Measurements from ENCODE around the gene COL1A2.

COL1A2 gene

DNA sequence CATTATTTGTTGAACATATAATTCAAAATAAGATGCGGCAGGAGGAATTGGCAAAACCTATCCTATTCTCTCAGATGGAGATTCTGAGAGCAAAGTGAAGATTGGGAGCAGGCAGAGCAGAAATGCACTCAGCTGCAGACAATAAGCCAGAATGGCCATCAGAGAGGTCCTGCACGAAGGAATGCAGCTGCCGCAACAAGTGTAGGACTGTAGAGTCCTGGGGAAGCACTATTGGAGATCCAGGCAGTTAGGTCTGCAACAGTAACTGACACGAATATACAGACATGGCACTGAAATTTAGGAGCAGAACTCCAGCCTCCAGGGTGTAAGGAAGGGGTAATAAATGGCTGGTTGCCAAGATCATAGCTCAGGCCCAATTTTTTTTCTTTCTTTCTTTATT is 10.4 kb upstream of the COL1A2 start:
- DNase-seq, result no peak

DNA sequence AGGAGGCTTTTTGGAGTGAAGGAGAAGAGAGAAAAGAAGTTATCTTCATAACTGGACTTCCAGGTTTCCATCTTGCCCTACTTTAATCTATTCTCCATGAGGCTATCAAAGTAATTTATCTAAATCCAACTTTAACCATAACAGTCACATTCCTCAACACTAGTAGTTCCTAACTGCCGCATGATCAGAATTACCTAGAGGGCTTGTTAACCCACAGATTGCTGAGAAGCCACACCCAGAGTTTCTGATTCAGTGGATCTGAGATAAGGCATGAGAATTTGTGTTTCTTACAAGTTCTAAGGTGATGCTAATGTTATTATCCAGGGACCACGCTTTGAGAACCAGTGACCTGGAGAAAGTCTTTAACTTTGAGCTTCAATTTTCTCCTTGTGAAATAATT is 8.3 kb upstream of the COL1A2 start:
- no peak for DNase-seq

- DNase-seq, result no peak
These were observed 6.2 kb upstream of the COL1A2 start for GRCh38 chr7:94388540-94388939.

DNA sequence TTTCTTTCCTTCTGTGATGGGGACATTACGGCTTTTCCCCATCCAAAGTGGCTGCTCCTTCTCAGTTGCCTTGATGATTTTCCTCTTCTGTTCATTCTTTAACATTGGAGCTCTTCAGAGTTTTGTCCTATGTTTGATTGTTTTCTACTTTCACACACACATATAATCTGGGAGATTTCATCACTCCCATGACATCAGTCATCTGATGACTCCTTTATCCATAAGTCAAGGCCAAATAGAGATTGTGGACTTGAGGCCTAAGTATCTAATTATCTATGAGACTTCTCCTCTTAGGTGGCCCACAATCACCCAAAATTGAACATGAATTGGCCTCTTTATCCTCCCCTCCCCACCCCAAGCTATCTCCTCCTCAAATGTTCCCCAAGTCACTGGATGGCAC is 5.3 kb upstream of the COL1A2 start:
- DNase-seq, result no peak

DNA sequence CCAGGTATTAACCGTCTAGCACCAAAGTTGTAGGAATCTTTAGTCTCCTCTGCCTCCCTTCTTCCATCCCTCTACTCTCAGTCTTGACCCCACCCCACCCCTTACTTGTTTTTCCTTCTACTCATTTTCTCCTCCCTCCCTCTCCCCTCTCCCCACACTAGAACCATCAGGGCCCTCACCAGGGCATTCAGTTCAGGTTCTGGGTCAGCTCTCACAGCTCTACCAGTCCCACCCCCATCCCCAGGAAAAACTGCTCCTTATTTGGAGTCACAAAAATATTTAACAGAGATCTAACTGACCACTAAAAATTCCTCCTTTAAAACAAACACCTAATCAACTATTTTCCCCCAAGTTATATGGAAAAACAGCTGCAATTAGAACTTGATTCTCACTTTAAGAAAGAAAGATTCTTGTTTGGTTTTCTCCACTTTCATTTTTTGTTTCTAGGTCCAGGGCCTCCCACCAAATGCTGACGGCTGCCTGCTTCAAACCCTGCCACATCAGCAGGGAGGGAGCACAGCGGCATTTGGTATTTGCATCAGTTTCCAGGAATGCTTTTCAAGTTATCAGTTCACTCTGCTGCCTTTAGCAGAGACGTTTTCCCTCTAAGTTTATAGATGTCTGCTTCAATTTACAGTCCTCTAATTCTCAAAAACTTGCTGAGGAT is 2.8 kb upstream of the COL1A2 start:
- no peak for DNase-seq

DNA sequence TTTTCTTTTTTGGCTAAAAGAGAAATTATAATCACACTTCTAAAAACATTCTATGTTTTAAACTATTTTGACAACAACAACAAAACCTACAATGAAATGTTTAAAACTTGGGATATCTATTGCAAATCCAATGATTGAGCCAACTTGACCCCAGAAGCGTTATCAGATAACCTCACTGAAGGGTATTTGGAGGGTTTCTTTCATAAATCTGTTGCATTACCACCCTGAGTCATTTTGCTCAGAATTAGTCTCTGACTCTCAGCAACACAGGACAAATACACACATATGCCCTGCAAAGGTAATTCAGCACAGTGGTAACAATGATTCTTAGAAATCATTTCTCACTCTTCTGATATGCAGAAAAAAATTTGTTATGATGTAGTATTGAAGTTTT is 2.3 kb upstream of the COL1A2 start:
- no peak for DNase-seq

- DNase-seq, result no peak
These were observed 1.2 kb upstream of the COL1A2 start for GRCh38 chr7:94393246-94394108.

DNA sequence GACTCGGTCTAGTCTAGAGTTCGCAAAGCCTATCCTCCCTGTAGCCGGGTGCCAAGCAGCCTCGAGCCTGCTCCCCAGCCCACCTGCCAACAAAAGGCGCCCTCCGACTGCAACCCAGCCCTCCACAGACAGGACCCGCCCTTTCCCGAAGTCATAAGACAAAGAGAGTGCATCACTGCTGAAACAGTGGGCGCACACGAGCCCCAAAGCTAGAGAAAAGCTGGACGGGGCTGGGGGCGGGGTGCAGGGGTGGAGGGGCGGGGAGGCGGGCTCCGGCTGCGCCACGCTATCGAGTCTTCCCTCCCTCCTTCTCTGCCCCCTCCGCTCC is 622 bp upstream of the COL1A2 start:
- DNase-seq, result no peak

- DNase-seq, result peak; percentile 85
These were observed 694 bp downstream of the COL1A2 start for GRCh38 chr7:94395141-94396036.

DNA sequence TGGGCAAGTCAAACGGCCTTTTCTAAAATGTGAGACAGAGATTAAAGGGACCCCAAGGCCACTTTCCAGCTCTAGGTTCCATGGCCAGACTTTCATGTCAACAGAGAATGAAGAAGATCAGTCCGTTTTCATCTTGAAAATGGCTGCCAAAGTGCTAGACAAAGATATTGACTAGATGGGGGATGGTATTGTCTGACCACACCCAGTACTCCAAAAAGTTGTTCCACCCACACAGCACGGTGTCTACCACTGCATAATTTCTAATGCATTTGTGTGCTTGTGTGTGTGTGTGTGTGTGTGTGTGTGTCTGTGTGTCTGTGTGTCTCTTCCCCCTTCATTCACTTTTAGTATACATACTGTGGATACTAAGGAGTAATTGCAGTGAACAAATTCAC is 1.3 kb downstream of the COL1A2 start:
- no peak for DNase-seq

DNA sequence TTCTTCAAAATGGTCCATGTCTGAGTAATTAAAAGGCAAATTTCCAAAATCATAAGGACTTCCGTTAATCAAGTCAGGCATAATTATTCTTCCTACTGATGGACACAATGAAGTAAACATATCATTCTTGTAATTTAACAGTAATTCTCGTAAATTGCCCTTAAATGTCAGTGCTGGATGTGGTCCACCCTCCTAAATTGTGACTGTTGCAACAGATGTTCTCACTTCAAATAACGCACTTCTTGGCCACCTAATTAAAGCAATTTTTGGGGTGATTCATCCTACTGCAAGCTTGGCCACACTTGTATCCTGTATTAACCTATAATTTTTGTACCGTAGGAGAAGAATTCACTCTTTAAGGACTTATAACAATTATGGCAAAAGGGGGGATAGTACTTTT is 1.9 kb downstream of the COL1A2 start:
- peak; percentile 60 for DNase-seq

GRCh38 chr7:94397722-94398121 is 3.0 kb downstream of the COL1A2 start:
- DNase-seq, result no peak

DNA sequence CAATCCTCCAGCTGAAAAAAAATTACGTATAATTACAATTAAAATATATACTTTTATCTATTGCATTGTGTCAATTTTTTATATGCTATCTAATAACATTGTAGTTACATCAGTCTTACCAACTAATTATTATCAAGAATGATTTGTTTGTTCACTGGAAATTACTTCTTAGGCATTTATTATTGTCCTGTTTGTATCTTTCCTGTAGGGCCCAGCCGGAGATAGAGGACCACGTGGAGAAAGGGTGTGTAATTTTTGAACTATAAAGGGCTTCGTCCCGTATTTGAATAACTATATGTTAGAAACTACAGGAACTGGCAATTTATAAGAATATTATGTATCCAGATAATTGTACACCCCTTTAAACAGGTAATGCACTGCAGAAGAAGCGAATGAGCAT is 4.1 kb downstream of the COL1A2 start:
- no peak for DNase-seq

GRCh38 chr7:94400022-94400421 is 5.3 kb downstream of the COL1A2 start:
- DNase-seq, result no peak

DNA sequence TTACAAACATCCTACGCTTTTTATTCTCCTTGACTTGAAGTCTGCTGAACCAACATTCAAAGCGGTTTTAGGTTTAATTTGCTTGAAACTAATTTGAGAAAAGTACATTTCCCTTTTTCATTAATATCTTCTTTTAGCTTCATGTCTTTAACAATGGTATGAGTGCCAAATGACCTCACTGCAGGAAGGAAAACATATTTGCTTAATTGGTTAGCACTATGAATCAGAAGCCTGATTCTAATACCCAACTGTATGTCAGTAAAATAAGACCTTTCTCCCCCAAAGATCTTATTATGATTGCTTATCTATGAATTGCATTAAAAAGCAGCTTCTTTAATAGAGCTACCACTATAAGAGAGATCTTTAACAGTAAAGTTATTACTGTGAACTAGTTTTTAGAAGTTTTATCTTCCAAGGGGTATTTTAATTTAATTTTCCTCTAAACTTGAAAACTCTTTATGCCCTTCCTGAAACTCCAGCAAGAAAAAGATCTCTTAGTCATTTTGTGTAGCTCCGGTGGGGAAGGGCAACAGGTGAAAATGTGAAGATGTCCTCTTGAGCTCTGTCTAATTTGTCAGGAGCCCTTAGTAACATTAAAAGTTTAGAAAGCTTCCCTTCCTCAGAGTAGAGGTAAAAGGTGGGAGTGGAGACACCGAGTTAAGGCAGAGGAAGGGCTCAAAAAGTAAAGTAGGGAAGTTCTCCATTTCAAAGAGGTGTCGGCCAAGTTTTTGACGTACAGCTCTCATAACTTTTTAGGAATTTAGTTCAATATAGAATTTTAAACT is 6.1 kb downstream of the COL1A2 start:
- no peak for DNase-seq

DNA sequence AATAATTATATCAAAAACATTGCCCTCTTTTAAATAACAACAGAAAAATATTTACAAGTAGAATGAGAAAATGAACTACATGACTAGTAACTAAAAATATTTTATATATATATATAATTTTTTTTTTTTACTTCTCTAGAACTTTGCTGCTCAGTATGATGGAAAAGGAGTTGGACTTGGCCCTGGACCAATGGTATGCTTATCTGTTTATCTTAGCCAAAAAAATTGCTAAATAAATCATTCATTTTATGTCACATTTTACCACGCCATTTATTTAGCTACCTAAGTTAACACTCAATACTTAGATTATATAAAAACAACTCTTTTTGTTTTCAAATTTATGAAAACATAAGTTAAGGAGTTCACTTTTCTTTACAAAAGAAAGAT is 6.7 kb downstream of the COL1A2 start:
- DNase-seq, result no peak

DNA sequence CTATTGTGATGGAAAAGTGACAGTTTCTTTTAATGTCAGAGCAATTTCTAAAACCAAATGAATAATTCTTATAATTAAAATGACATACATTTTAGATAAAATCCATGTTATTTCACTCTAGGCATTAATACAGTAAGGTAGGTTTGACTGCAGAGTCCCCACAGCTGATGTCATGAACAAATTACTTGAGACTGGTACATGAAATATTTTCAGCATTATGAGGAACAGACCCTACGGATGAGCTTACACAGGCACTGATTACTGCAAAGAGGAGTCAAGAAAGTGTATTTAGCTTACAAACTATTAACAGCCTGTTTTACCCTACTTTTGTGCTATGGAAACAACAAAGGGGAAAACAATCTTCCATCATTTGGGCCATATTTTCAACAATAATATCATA is 8.9 kb downstream of the COL1A2 start:
- no peak for DNase-seq

- DNase-seq, result no peak
These were observed 10.8 kb downstream of the COL1A2 start for GRCh38 chr7:94405506-94405905.

DNA sequence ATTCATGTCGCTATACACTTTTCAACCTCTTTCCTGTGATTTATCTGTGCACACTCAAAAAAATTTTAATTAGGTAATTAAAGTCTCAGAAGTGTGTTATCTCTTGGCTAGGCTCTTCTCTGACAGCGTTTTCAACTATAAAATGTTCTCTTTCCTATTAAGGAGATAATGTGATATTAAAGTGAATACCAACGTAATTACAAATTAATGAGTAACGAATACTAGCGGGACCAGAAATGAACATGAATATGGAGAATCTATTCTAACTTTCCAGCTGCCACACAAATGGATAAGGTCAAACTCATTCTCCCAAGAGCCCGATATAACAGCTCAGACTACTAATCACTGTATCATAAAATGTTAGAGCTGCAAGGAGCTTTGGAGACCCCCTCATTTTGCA is 12.0 kb downstream of the COL1A2 start:
- DNase-seq, result no peak

DNA sequence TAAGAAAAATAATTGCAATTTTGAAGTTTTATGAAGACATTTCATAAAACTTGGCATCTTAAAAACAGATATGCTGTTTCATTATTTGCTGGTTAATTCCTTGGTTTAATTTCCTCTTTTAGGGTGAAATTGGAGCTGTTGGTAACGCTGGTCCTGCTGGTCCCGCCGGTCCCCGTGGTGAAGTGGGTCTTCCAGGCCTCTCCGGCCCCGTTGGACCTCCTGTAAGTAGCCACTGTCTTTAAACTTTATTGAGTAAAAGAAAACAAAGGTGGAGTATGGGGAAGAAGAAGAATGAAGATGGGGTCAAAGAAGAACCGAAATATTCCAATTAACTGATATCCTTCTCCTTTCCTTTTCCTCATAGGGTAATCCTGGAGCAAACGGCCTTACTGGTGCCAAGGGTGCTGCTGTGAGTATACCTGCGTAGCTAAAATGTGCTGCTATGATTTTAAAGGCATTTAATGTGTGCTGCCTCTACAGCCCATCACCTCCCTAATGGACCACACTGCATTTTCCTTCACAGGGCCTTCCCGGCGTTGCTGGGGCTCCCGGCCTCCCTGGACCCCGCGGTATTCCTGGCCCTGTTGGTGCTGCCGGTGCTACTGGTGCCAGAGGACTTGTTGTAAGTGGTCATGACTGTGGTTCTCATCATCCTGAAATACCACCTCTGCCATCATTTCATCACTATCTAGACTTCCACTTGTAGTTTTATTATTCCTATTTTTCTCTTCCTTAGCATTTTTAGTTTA is 14.7 kb downstream of the COL1A2 start:
- DNase-seq, result no peak

DNA sequence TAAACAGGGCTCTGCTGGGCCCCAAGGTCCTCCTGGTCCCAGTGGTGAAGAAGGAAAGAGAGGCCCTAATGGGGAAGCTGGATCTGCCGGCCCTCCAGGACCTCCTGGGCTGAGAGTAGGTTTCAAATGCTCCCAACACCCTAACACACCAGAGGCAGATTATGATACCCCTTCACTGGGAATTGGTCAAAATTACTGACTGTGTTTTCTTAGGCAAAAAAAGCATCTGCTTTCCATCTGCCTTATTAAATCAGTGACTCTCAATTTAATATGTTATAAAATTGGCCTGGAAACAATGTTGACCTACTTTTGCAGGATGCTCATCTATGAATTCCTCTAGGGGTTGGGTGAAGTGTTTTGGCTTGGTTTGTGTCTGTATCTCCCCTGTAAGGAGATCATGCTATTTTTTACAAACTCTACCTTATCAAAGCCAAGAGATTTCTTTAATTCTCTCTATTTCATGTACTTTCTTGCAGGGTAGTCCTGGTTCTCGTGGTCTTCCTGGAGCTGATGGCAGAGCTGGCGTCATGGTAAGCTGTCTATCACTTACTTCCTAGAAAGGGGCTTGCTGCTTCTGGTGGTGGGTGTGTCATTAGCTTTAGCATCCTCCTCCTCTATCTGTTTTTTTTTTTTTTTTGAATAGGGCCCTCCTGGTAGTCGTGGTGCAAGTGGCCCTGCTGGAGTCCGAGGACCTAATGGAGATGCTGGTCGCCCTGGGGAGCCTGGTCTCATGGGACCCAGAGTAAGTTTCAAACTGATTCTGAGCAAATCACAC is 15.9 kb downstream of the COL1A2 start:
- no peak for DNase-seq

GRCh38 chr7:94411188-94411466 is 16.4 kb downstream of the COL1A2 start:
- DNase-seq, result no peak

Measured in NCI-H1092 treated with DMSO at 0.1 percent for 48 hours (cell line).